ENCODE measurements around the gene GLCCI1.
"Not testable (repeated sequence)": the region's sequence is repeated elsewhere in the genome, so short reads cannot be mapped to it uniquely, and the experiment has no call there.

Gene GLCCI1

GRCh38 chr7:8057566-8057965 lies 89.0 kb downstream of the GLCCI1 start:
- no peak for DNase-seq (ENCODE audit: low read depth in 1 of 2, low spot score in 1 of 2)
- H3K27ac ChIP-seq (replicated peaks), result no peak overlapping the region

GRCh38 chr7:8058322-8058721 lies 89.7 kb downstream of the GLCCI1 start:
- no peaks in the 10 kb centered on the region for H3K27me3 ChIP-seq (ENCODE audit: insufficient read depth, poor library complexity, severe bottlenecking)
- H3K4me3 ChIP-seq (replicated peaks; ENCODE audit: insufficient read depth, low read length), result no peak overlapping the region
- no peak overlapping the region for H3K27ac ChIP-seq (replicated peaks)
- no peak for TF ChIP-seq POLR2AphosphoS5 (IDR thresholded peaks at IDR 0.05; ENCODE audit: low read depth)
- no peak for DNase-seq (ENCODE audit: low read depth in 1 of 2, low spot score in 1 of 2)

More at GRCh38 chr7:8057566-8057965, 89.0 kb downstream of the GLCCI1 start:
- no peak for TF ChIP-seq REST (IDR thresholded peaks at IDR 0.05; ENCODE audit: insufficient replicate concordance, low read depth)
- no peak for TF ChIP-seq CTCF (IDR thresholded peaks at IDR 0.05; ENCODE audit: insufficient read depth, low read length)
- TF ChIP-seq POLR2AphosphoS5 (IDR thresholded peaks at IDR 0.05; ENCODE audit: low read depth), result no peak
- no peak for TF ChIP-seq GABPA (IDR thresholded peaks at IDR 0.05; ENCODE audit: low read depth)
- no peak for TF ChIP-seq SPI1 (IDR thresholded peaks at IDR 0.05; ENCODE audit: borderline replicate concordance, low read depth)
- Histone ChIP-seq H3K27me3 (ENCODE audit: insufficient read depth, poor library complexity, severe bottlenecking) (no peaks in the 10 kb centered on the region), H3K4me3 (replicated peaks; ENCODE audit: insufficient read depth, low read length) (no peak overlapping the region)

GRCh38 chr7:8058852-8059251 lies 90.3 kb downstream of the GLCCI1 start:
- no peak for DNase-seq (ENCODE audit: low read depth in 1 of 2, low spot score in 1 of 2)
- no peak overlapping the region for H3K4me3 ChIP-seq (replicated peaks; ENCODE audit: insufficient read depth, low read length)
- TF ChIP-seq GABPA (IDR thresholded peaks at IDR 0.05; ENCODE audit: low read depth), result no peak
- no peak overlapping the region for H3K27ac ChIP-seq (replicated peaks)
- H3K27me3 ChIP-seq (ENCODE audit: insufficient read depth, poor library complexity, severe bottlenecking), result no peaks in the 10 kb centered on the region

- H3K27ac ChIP-seq (replicated peaks), result no peak overlapping the region
These were observed 91.6 kb downstream of the GLCCI1 start for GRCh38 chr7:8060241-8060640.

GRCh38 chr7:8063300-8063699 lies 94.7 kb downstream of the GLCCI1 start:
- H3K4me3 ChIP-seq (replicated peaks; ENCODE audit: insufficient read depth, low read length); H3K27ac ChIP-seq (replicated peaks); DNase-seq (ENCODE audit: low read depth in 1 of 2, low spot score in 1 of 2): not testable (repeated sequence)

More at GRCh38 chr7:8060241-8060640, 91.6 kb downstream of the GLCCI1 start:
- Histone ChIP-seq H3K4me3 (replicated peaks; ENCODE audit: insufficient read depth, low read length) (no peak overlapping the region), H3K27me3 (ENCODE audit: insufficient read depth, poor library complexity, severe bottlenecking) (no peaks in the 10 kb centered on the region)
- TF ChIP-seq SPI1 (IDR thresholded peaks at IDR 0.05; ENCODE audit: borderline replicate concordance, low read depth), result no peak
- TF ChIP-seq GABPA (IDR thresholded peaks at IDR 0.05; ENCODE audit: low read depth), result no peak
- TF ChIP-seq CTCF (IDR thresholded peaks at IDR 0.05; ENCODE audit: insufficient read depth, low read length), result no peak
- no peak for TF ChIP-seq POLR2AphosphoS5 (IDR thresholded peaks at IDR 0.05; ENCODE audit: low read depth)
- TF ChIP-seq REST (IDR thresholded peaks at IDR 0.05; ENCODE audit: insufficient replicate concordance, low read depth), result no peak
- no peak for DNase-seq (ENCODE audit: low read depth in 1 of 2, low spot score in 1 of 2)

More at GRCh38 chr7:8063300-8063699, 94.7 kb downstream of the GLCCI1 start:
- not testable (repeated sequence) for H3K27me3 ChIP-seq (ENCODE audit: insufficient read depth, poor library complexity, severe bottlenecking)
